NCI-H2107 treated with DMSO at 0.1 percent for 48 hours (cell line): ENCODE results near the gene FOXRED1.

Experiments
- DNase-seq: peaks from one replicate; lab custom pipeline; 2025; ENCODE audit not compliant: unreplicated experiment; lab: John Stamatoyannopoulos, UW

FOXRED1 gene

GRCh38 chr11:126310200-126310991, 41.4 kb downstream of the FOXRED1 start:
- peak; percentile 0 for DNase-seq

- DNase-seq: no peak
These were observed 42.0 kb downstream of the FOXRED1 start for GRCh38 chr11:126310992-126311310.

GRCh38 chr11:126311401-126312291, 42.7 kb downstream of the FOXRED1 start:
- no peak for DNase-seq

DNA sequence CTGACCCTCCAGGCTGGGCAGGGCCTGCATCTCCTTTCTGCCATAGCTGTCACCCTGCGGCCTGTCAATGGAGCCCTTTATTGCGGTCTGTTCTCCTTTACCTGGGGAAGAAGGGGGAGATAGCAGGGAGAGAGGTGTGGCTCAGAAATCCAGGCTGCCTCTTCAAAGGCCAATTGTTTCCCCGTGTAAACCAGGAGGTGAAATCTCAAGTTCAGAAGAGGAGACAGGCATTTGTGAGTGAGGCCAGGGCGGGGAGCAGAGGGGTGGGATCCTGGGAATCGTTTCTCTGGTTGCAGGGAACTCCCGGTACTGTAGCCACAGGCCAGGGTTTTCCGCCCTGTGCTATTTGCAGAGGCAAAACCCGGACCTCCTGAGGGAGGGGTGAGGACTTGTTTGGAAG, 44.0 kb downstream of the FOXRED1 start:
- DNase-seq: no peak

- DNase-seq: no peak
These were observed 44.9 kb downstream of the FOXRED1 start for GRCh38 chr11:126313826-126314225.

DNA sequence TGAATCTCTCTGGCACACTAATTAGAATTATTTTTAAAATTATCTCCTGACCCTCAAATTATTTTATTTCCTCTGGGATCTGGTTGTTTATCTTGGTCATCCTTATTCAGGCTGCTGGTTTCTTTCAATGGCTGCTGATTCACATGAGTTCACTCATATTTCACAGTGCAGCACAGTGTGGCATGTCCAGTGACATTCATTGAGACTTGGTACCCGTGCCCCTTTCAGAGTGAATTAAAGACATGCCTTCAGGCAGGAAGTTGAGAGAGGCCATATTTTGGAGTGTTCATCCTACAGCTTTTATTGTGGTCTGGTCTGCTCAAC, 48.4 kb downstream of the FOXRED1 start:
- no peak for DNase-seq

DNA sequence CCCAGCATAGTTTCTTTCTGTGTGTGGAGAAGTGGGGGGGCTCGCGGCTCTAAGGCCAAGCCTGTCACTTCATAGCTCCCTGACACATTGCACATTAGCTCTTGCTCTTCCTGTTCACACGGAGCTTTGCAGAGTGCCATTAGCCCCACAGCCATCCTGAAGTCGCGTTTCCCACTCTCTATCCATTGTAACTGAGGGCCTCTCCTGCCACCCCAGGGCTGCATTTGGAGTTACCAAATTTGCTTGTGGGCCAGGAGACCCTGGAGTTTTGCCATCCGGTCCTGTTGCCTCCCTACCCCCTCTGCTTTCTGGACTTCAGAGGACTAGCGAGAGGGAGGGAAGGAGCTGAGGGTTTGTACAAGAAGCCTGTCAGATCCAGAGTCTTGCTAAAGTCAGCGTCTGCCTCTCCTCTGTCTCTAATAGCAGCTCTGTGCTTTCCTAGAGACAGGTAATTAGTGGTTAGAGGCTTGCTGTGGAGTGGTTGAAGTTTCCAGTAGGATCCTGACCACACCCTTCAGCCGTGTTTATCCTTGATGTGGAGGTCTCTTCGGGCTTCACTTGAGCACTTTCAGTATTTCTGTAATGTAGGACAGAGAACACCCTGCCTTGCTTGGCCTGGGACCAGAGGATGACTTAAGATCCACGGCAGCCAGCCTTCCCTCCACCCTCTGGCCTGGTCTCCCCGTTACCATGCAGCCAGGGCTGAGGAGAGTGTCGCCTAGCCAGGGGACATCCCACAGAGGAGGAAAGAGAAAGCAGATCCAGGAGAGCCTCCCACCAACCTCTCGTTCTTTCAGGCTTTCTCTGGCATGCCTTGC, 49.0 kb downstream of the FOXRED1 start:
- peak; percentile 24 for DNase-seq

GRCh38 chr11:126318574-126319373, 49.8 kb downstream of the FOXRED1 start:
- peak; percentile 30 for DNase-seq

- DNase-seq: no peak
These were observed 50.4 kb downstream of the FOXRED1 start for GRCh38 chr11:126319374-126319740.

- DNase-seq: no peak
These were observed 54.0 kb downstream of the FOXRED1 start for GRCh38 chr11:126322996-126323395.

DNA sequence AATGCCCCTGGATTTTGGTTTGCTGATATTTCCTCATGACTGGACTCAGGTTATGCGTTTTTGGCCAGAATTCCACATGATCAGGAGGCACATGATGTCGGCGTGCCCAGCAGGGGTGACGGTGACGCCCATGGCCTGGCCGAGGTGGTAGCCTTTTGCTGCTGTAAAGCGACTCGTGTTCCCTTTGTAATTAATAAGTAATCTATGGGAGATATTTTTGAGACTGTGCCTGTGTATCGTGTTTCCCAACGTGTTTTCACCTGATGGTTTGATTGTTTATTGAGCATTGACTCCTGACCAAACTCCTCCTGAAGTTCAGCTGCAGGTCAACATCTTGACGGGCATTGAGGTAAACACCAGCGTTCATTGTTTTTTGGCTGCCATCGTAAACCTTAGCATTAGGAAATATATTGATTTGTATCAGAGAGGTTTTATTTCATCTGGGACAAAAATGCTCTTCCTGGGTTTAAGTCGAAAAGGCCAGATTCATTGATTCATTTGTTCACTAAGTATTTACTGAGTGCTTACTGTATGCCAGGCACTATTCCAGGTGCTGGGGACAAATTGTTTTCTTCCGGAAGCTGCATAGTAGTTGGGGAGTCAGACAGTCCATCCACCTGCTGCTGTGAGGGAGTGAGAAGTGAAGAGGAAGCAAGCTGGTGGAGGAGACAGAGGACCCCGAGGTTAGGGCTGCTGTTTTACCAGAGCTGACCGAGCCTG, 58.5 kb downstream of the FOXRED1 start:
- DNase-seq: no peak
